ENCODE results near the gene RAB17.

Gene RAB17

DNA sequence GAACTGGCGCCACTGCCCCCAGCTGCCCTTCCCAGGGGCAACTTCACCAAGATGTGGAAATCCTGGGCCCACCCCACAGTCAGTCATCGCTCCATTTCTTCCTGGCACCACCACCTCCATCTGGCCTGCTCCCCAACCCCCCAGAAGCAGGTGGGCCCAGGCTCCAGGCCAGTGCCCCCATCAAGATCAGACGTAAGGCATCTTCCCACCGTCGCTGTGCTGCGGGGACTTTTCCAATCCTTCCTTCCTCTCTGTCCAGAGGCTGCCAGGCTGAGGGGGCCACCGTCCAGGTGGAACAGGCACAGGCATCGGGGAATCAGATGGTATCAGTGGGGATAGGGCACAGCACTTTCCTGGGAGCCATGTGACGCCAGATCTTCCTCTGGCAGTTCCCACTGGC, 16.1 kb downstream of the RAB17 start:
- H3K27me3 ChIP-seq (ENCODE audit: insufficient read depth, low read length): peaks cover 5% of the 10 kb centered on the region
- H3K4me3 ChIP-seq (ENCODE audit: low read length): no peak overlapping the region
- no peaks in the 10 kb centered on the region for H3K36me3 ChIP-seq (ENCODE audit: insufficient read depth, low read length)
- no peaks in the 10 kb centered on the region for H3K9me3 ChIP-seq (ENCODE audit: low read length)
- H3K4me1 ChIP-seq (ENCODE audit: insufficient read depth, low read length): peaks cover 6% of the 10 kb centered on the region
- no peak overlapping the region for H2AFZ ChIP-seq (ENCODE audit: low read depth, low read length)

GRCh38 chr2:237573721-237574415, 16.7 kb downstream of the RAB17 start:
- Histone ChIP-seq H3K27me3 (ENCODE audit: insufficient read depth, low read length) (peaks cover 5% of the 10 kb centered on the region), H3K36me3 (ENCODE audit: insufficient read depth, low read length) (no peaks in the 10 kb centered on the region), H3K4me1 (ENCODE audit: insufficient read depth, low read length) (peaks cover 6% of the 10 kb centered on the region), H2AFZ (ENCODE audit: low read depth, low read length) (no peak overlapping the region), H3K4me3 (ENCODE audit: low read length) (no peak overlapping the region), H3K9me3 (ENCODE audit: low read length) (no peaks in the 10 kb centered on the region)

- Histone ChIP-seq H2AFZ (ENCODE audit: low read depth, low read length) (no peak overlapping the region), H3K36me3 (ENCODE audit: insufficient read depth, low read length) (no peaks in the 10 kb centered on the region), H3K4me3 (ENCODE audit: low read length) (no peak overlapping the region), H3K27me3 (ENCODE audit: insufficient read depth, low read length) (peaks cover 5% of the 10 kb centered on the region), H3K9me3 (ENCODE audit: low read length) (no peaks in the 10 kb centered on the region), H3K4me1 (ENCODE audit: insufficient read depth, low read length) (peaks cover 6% of the 10 kb centered on the region)
Observed at GRCh38 chr2:237572742-237573101, 17.8 kb downstream of the RAB17 start.

DNA sequence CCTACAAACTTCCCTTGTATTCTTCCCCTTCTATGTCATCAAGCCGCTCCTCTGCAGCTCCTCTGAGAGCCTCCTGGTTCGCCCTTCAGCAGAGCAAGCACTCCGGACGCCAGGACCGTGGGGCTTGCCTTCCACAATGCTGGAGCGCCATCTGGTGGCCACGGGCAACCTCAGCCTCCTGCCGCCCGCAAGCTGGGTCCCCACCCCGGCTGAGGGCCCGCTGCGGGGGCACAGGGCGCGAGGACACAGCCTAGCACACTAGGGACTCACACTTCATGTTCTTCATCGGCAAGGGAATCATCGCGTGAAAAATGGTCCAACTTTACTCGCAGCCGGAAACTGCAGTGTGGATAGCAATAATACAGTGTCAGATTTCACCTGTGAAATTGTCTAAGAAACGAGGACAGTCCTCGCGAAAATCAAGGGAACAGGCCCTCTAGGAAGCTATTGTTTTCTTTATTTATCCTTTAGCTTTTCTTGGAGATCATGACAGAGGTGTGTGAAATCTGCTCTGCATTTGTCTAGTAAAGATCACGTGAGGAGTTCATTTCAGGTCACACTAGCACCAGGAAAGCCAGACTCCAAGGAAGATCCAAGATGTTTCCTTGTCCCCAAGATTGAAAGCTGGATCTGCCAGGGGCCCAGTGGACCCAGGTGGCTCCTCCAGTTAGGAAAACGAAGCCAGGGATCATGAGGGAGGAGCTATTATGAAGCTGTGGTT, 18.4 kb downstream of the RAB17 start:
- Histone ChIP-seq H3K4me1 (ENCODE audit: insufficient read depth, low read length) (peaks cover 6% of the 10 kb centered on the region), H3K4me3 (ENCODE audit: low read length) (no peak overlapping the region), H2AFZ (ENCODE audit: low read depth, low read length) (no peak overlapping the region), H3K9me3 (ENCODE audit: low read length) (no peaks in the 10 kb centered on the region), H3K27me3 (ENCODE audit: insufficient read depth, low read length) (peaks cover 5% of the 10 kb centered on the region), H3K36me3 (ENCODE audit: insufficient read depth, low read length) (no peaks in the 10 kb centered on the region)

DNA sequence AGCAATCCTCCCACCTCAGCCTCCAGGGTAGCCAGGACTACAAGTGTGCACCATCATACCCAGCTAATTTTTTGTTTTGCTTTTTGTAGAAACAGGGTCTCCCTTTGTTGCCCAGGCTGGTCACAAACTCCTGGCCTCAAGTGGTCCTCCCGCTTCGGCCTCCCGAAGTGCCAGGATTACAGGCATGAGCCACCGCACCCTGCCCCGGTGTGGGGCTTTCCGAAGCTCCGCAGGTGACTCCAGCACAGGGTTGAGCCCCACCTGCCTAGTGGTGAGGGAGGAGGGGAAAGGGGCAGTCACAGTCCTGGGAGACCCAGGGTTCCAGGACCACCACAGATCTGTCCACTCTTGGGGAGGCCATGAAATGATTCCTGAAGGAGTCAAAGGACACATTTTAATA, 19.0 kb downstream of the RAB17 start:
- Histone ChIP-seq H3K4me1 (ENCODE audit: insufficient read depth, low read length) (peaks cover 6% of the 10 kb centered on the region), H3K9me3 (ENCODE audit: low read length) (no peaks in the 10 kb centered on the region), H3K36me3 (ENCODE audit: insufficient read depth, low read length) (no peaks in the 10 kb centered on the region), H2AFZ (ENCODE audit: low read depth, low read length) (no peak overlapping the region), H3K27me3 (ENCODE audit: insufficient read depth, low read length) (peaks cover 5% of the 10 kb centered on the region), H3K4me3 (ENCODE audit: low read length) (no peak overlapping the region)

GRCh38 chr2:237570776-237571335, 19.7 kb downstream of the RAB17 start:
- H3K36me3 ChIP-seq (ENCODE audit: insufficient read depth, low read length): no peaks in the 10 kb centered on the region
- H3K4me1 ChIP-seq (ENCODE audit: insufficient read depth, low read length): peaks cover 6% of the 10 kb centered on the region
- H3K9me3 ChIP-seq (ENCODE audit: low read length): no peaks in the 10 kb centered on the region
- no peak overlapping the region for H2AFZ ChIP-seq (ENCODE audit: low read depth, low read length)
- H3K27me3 ChIP-seq (ENCODE audit: insufficient read depth, low read length): no peaks in the 10 kb centered on the region
- no peak overlapping the region for H3K4me3 ChIP-seq (ENCODE audit: low read length)

DNA sequence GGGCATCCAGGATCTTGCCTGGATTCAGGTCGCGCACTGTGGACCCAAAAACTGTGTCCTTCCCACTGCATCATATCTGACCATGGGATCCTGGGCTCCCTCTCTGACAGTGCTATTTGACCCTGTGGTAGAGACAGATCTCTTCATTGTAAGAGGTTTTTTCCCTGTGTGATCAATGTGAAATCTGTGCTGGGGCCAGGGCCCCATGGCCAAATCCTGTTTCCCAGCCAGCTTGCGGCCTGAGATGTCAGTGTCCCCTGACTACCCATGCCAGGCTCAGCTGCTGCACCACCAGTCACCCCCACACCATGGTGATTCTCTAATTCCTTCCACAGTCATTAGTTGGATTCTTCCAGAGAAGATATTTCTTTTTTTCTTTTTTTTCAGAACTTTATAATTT, 20.6 kb downstream of the RAB17 start:
- Histone ChIP-seq H2AFZ (ENCODE audit: low read depth, low read length) (no peak overlapping the region), H3K27me3 (ENCODE audit: insufficient read depth, low read length) (no peaks in the 10 kb centered on the region), H3K4me1 (ENCODE audit: insufficient read depth, low read length) (peaks cover 6% of the 10 kb centered on the region), H3K4me3 (ENCODE audit: low read length) (no peak overlapping the region), H3K9me3 (ENCODE audit: low read length) (no peaks in the 10 kb centered on the region), H3K36me3 (ENCODE audit: insufficient read depth, low read length) (no peaks in the 10 kb centered on the region)

DNA sequence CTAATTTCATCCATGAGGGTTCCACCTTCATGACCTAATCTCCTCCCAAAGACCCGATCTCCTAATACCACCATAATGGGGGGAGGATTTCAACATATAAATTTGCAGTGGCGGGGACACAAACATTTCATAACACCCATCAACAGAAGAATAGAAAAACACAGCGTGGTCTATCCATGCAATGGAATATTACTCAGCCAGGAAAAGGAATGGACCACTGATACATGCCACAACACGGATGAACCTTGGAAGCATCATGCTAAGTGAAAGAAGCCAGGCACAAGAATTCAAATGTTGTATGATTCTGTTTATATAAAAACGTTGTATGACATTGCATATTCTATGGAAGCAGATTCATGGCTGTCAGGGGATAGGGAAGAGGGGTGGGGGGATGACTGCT, 21.5 kb downstream of the RAB17 start:
- H3K4me3 ChIP-seq (ENCODE audit: low read length): no peak overlapping the region
- H3K36me3 ChIP-seq (ENCODE audit: insufficient read depth, low read length): no peaks in the 10 kb centered on the region
- peaks cover 6% of the 10 kb centered on the region for H3K4me1 ChIP-seq (ENCODE audit: insufficient read depth, low read length)
- H3K9me3 ChIP-seq (ENCODE audit: low read length): no peaks in the 10 kb centered on the region
- no peak overlapping the region for H2AFZ ChIP-seq (ENCODE audit: low read depth, low read length)
- peaks cover 3% of the 10 kb centered on the region for H3K27me3 ChIP-seq (ENCODE audit: insufficient read depth, low read length)

DNA sequence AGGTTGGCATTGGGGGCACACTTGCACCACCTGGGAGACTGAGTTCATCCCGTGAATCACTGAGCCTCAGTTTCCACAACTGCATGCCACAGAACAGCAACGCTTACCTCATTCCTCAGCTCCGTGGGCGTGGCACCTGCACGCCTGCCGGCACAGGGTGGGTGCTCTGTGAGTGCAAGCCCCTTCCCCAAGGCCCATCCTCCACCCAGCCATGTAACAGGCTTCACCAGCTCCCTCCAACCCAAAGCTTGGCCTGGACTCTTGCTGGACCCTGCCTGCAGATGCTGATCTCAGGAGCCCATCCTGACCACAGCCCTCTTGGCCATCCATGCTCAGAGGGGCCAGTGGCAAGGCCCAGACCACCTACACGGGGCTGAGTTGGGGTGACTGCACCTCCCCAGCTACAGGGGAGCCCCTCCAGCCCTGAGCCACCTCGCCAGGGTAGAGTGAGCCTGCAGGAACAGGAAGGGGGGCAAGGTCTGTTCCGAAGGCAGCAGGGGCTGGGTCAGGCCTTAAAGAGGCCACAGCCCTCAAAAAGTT, 22.3 kb downstream of the RAB17 start:
- Histone ChIP-seq H3K4me1 (ENCODE audit: insufficient read depth, low read length) (peaks cover 6% of the 10 kb centered on the region), H3K9me3 (ENCODE audit: low read length) (no peaks in the 10 kb centered on the region), H2AFZ (ENCODE audit: low read depth, low read length) (no peak overlapping the region), H3K36me3 (ENCODE audit: insufficient read depth, low read length) (no peaks in the 10 kb centered on the region), H3K27me3 (ENCODE audit: insufficient read depth, low read length) (peaks cover 7% of the 10 kb centered on the region), H3K4me3 (ENCODE audit: low read length) (no peak overlapping the region)

GRCh38 chr2:237567276-237568029, 23.1 kb downstream of the RAB17 start:
- Histone ChIP-seq H3K4me3 (ENCODE audit: low read length) (no peak overlapping the region), H3K9me3 (ENCODE audit: low read length) (no peaks in the 10 kb centered on the region), H3K4me1 (ENCODE audit: insufficient read depth, low read length) (peaks cover 4% of the 10 kb centered on the region), H3K27me3 (ENCODE audit: insufficient read depth, low read length) (peaks cover 10% of the 10 kb centered on the region), H3K36me3 (ENCODE audit: insufficient read depth, low read length) (no peaks in the 10 kb centered on the region), H2AFZ (ENCODE audit: low read depth, low read length) (no peak overlapping the region)

- Histone ChIP-seq H2AFZ (ENCODE audit: low read depth, low read length) (no peak within 1 kb of the TSS), H3K4me3 (ENCODE audit: low read length) (no peak within 1 kb of the TSS), H3K4me1 (ENCODE audit: insufficient read depth, low read length) (no peaks in the 10 kb centered on the region), H3K36me3 (ENCODE audit: insufficient read depth, low read length) (no peaks in the 10 kb centered on the region), H3K9me3 (ENCODE audit: low read length) (no peaks in the 10 kb centered on the region), H3K27me3 (ENCODE audit: insufficient read depth, low read length) (peaks cover 10% of the 10 kb centered on the region)
Observed at GRCh38 chr2:237566401-237567235, 23.9 kb downstream of the RAB17 start, which contains the start of gene PRLH. PRLH (plus strand) TSS chr2:237566574; CDS start chr2:237566574, 0 bp downstream.

- H3K9me3 ChIP-seq (ENCODE audit: low read length): no peaks in the 10 kb centered on the region
- H3K27me3 ChIP-seq (ENCODE audit: insufficient read depth, low read length): peaks cover 10% of the 10 kb centered on the region
- H2AFZ ChIP-seq (ENCODE audit: low read depth, low read length): no peak overlapping the region
- H3K4me1 ChIP-seq (ENCODE audit: insufficient read depth, low read length): no peaks in the 10 kb centered on the region
- no peak overlapping the region for H3K4me3 ChIP-seq (ENCODE audit: low read length)
- no peaks in the 10 kb centered on the region for H3K36me3 ChIP-seq (ENCODE audit: insufficient read depth, low read length)
Observed at GRCh38 chr2:237565974-237566373, 24.6 kb downstream of the RAB17 start.
